Measurements from ENCODE around the gene PKD2L1. TPM values are rescaled to one million over a fixed set of nuclear protein-coding genes. Genes with fewer than 3 reads are reported as not detected.

The PKD2L1 gene
- total and polyA plus RNA-seq, 9 of the 15 experiments (the other 6 are each of a cell fraction or from before 2014, with no cell fraction given): not detected

GRCh38 chr10:100373298-100374199 is 43.5 kb upstream of the PKD2L1 start (continued):
- peak; percentile 54; the same call in 1 of the 2 replicates for TF ChIP-seq SMARCA5 (IDR thresholded peaks at IDR 0.05)
- no peak for TF ChIP-seq ZNF512 (tag; IDR thresholded peaks at IDR 0.05)
- no peak for TF ChIP-seq FOXK1 (CRISPR knock-in tag; IDR thresholded peaks at IDR 0.05; ENCODE audit: borderline replicate concordance)
- TF ChIP-seq ZNF134 (CRISPR knock-in tag; conservative IDR thresholded peaks at IDR 0.05): no peak
- peak; percentile 32 for TF ChIP-seq CHD1 (IDR thresholded peaks at IDR 0.05; ENCODE audit: low read length)
- no peak for TF ChIP-seq TFE3 (CRISPR knock-in tag; IDR thresholded peaks at IDR 0.05)
- 0 out of 2 replicates have a peak, but pooled peaks have one; percentile 37 for TF ChIP-seq ZNF584 (CRISPR knock-in tag; IDR thresholded peaks at IDR 0.05; ENCODE audit: low read depth)
- TF ChIP-seq TARDBP (IDR thresholded peaks at IDR 0.05): no peak
- TF ChIP-seq ZBTB1 (CRISPR knock-in tag; IDR thresholded peaks at IDR 0.05; ENCODE audit: borderline replicate concordance, low read depth): no peak
- no peak for TF ChIP-seq ZNF79 (CRISPR knock-in tag; IDR thresholded peaks at IDR 0.05; ENCODE audit: low read depth)
- TF ChIP-seq CBFA2T3 (IDR thresholded peaks at IDR 0.05): peak; percentile 83
- TF ChIP-seq TFAP4 (CRISPR knock-in tag; IDR thresholded peaks at IDR 0.05; ENCODE audit: borderline replicate concordance): peak; percentile 87
- TF ChIP-seq ZNF282 (CRISPR knock-in tag; IDR thresholded peaks at IDR 0.05): no peak
- TF ChIP-seq ZBTB49 (CRISPR knock-in tag; IDR thresholded peaks at IDR 0.05; ENCODE audit: borderline replicate concordance): no peak
- TF ChIP-seq ZNF274 (IDR thresholded peaks at IDR 0.05; ENCODE audit: borderline replicate concordance, low read depth, low read length): no peak
- no peak for TF ChIP-seq TSC22D4 (tag; IDR thresholded peaks at IDR 0.05)
- TF ChIP-seq MTA2 (IDR thresholded peaks at IDR 0.05; ENCODE audit: low read depth): no peak
- TF ChIP-seq, protein P1, sequence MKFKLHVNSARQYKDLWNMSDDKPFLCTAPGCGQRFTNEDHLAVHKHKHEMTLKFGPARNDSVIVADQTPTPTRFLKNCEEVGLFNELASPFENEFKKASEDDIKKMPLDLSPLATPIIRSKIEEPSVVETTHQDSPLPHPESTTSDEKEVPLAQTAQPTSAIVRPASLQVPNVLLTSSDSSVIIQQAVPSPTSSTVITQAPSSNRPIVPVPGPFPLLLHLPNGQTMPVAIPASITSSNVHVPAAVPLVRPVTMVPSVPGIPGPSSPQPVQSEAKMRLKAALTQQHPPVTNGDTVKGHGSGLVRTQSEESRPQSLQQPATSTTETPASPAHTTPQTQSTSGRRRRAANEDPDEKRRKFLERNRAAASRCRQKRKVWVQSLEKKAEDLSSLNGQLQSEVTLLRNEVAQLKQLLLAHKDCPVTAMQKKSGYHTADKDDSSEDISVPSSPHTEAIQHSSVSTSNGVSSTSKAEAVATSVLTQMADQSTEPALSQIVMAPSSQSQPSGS (CRISPR knock-in tag; IDR thresholded peaks at IDR 0.05): no peak
- peak; percentile 94 for TF ChIP-seq ATF4 (CRISPR knock-in tag; IDR thresholded peaks at IDR 0.05)
